Mononuclear cell (primary cell): Measurements from ENCODE around the gene IFNL2. TPM values are rescaled to one million over a fixed set of nuclear protein-coding genes. Genes with fewer than 3 reads are reported as not detected.

ENCODE experiments used
- H3K27me3 ChIP-seq: 2 replicates; pipeline ENCODE4 v1.6.0; 2011; ENCODE audit warnings: low read length, control low read depth; ENCODE audit not compliant: insufficient read depth
- H3K4me1 ChIP-seq: 2 replicates; pipeline ENCODE4 v1.5.1; 2011; ENCODE audit warnings: mild to moderate bottlenecking, low read length, control low read depth; ENCODE audit not compliant: insufficient read depth
- H3K4me3 ChIP-seq: 2 replicates; pipeline ENCODE4 v1.5.1; 2011; ENCODE audit warnings: mild to moderate bottlenecking, low read length, moderate library complexity
- H3K9me3 ChIP-seq: 2 replicates; pipeline ENCODE4 v1.5.1; 2011; ENCODE audit warnings: low read depth, mild to moderate bottlenecking, control low read depth, low read length
- total RNA-seq: library from RNA; depleted of rRNA; stranded (reverse); fragments of >200 nt; gene quantifications from one replicate; pipeline ENCODE4 v1.2.3, GENCODE V29; 2012

IFNL2 gene
- total RNA-seq, 1 donor = not detected

GRCh38 chr19:39314016-39314728 is 46.0 kb downstream of the IFNL2 start:
- Histone ChIP-seq H3K9me3 (no peaks in the 10 kb centered on the region), H3K4me1 (peaks cover 3% of the 10 kb centered on the region), H3K27me3 (no peaks in the 10 kb centered on the region), H3K4me3 (no peak overlapping the region)

DNA sequence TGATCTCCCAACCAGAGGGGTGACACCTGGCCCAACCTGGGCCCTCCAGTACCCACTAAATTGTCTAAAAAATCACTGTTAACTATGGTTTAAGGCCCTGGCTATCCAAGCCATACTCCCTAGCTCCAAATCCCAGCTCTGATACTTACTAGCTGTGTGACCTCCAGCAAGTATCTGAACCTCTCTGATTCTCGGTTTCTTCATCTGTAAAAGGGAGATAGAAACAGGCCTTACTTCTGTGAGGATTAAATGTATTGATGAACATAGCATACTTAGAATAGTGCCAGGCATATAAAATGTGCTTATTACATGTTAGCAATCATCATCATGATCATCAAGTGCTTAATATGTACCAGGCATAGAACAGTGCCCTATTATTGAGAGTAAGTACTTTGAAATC is 47.7 kb downstream of the IFNL2 start:
- no peaks in the 10 kb centered on the region for H3K27me3 ChIP-seq
- no peak overlapping the region for H3K4me3 ChIP-seq
- H3K4me1 ChIP-seq = peaks cover 4% of the 10 kb centered on the region
- H3K9me3 ChIP-seq = no peaks in the 10 kb centered on the region

DNA sequence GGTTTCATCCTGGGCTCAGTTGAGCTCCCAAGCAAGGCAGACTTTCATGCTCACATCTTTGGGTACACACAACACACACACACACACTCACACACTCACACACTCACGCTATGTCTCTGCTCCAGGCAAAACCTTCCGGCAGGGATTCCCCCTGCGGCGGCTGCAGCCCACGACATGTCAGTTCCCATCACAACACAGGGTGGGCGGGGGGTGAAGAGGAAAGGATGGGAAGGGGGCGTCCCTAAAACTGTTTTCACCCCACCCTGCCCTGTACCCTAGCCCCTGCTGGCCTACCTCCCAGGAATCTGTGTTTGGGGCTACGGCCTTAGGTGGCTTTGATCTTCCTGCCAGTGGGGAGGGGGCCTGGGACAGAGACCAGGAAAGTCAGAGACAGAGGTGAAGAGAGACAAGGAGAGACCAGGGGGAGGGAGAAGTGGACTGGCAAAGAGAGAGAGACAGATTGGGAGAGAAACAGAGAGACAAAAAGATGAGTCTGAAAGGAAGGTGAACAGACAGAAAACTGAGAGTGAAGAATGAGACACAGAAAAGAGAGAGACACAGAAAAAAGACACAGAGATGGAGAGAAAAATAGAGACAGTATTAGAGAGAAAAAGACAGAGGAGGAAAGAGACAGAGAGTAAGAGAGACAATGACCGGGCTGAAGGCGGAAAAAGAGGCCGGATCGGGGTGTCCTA is 48.6 kb downstream of the IFNL2 start:
- Histone ChIP-seq H3K4me1 (peaks cover 4% of the 10 kb centered on the region), H3K4me3 (no peak overlapping the region), H3K27me3 (no peaks in the 10 kb centered on the region), H3K9me3 (no peaks in the 10 kb centered on the region)

DNA sequence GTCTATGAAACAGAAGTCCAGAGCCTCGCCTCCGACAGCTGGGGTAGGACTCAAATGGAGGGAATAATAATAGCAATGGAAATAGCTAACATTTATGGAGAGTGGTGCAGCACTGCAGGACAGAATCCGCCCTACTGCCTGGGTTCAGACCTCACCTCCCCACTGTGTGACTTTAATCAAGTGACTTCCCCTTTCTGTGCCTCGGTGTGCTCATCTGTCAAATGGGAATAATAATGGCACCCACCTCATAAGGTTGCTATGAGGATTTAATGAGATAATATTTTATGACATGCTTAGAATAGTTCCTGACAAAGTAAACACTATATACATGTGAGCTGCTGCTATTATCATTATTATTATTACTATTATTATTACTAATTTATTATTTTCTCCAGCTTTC is 49.3 kb downstream of the IFNL2 start:
- Histone ChIP-seq H3K4me1 (peaks cover 4% of the 10 kb centered on the region), H3K4me3 (no peak overlapping the region), H3K9me3 (no peaks in the 10 kb centered on the region), H3K27me3 (no peaks in the 10 kb centered on the region)

DNA sequence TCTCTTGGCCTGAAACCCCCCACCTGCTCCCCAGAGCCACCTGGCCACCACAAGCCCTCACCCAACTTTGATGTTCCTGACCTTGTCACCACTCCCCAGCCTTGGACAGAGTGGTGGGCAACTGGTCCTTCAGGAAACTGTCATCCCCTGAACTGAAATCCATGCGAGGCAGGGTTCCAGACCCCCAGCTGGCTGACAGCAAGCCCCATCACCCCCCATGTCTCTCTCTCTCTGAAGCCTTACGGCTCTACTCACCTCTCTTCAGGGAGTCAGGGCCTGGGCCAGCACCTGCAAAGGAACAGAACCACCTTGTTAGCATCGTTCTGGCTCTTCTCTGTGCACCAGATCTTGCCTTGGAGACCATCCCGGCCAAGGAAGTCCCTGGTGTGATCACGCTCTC is 49.9 kb downstream of the IFNL2 start:
- H3K4me1 ChIP-seq = peaks cover 4% of the 10 kb centered on the region
- H3K4me3 ChIP-seq = no peak overlapping the region
- H3K9me3 ChIP-seq = no peaks in the 10 kb centered on the region
- H3K27me3 ChIP-seq = no peaks in the 10 kb centered on the region

- H3K4me3 ChIP-seq = no peak overlapping the region
- H3K27me3 ChIP-seq = no peaks in the 10 kb centered on the region
- peaks cover 4% of the 10 kb centered on the region for H3K4me1 ChIP-seq
- H3K9me3 ChIP-seq = no peaks in the 10 kb centered on the region
Measured at GRCh38 chr19:39318690-39319089, 50.5 kb downstream of the IFNL2 start.

GRCh38 chr19:39319098-39319891 is 51.1 kb downstream of the IFNL2 start:
- Histone ChIP-seq H3K4me1 (peaks cover 4% of the 10 kb centered on the region), H3K9me3 (no peaks in the 10 kb centered on the region), H3K4me3 (no peak overlapping the region), H3K27me3 (no peaks in the 10 kb centered on the region)

Other genes with a start within 250 kb of the IFNL2 start
- not detected for gene FBXO27, start 235.8 kb upstream of the IFNL2 start, total RNA-seq
- not detected for gene ACP7, start 184.0 kb upstream of the IFNL2 start, total RNA-seq
- gene PAK4, start 142.6 kb upstream of the IFNL2 start, total RNA-seq = 1.5 TPM
- gene NCCRP1, start 71.4 kb upstream of the IFNL2 start, total RNA-seq = not detected
- not detected for gene SYCN, start 64.1 kb upstream of the IFNL2 start, total RNA-seq
- gene IFNL3, start 23.4 kb upstream of the IFNL2 start, total RNA-seq = not detected
- 0.10 TPM for gene IFNL4, start 19.5 kb upstream of the IFNL2 start, total RNA-seq
- not detected for gene IFNL1, start 28.0 kb downstream of the IFNL2 start, total RNA-seq
- 1.8 TPM for gene LRFN1, start 52.5 kb downstream of the IFNL2 start, total RNA-seq
- gene GMFG, start 67.6 kb downstream of the IFNL2 start, total RNA-seq = 211 TPM
- 30.0 TPM for gene SAMD4B, start 74.0 kb downstream of the IFNL2 start, total RNA-seq
- gene PAF1, start 122.7 kb downstream of the IFNL2 start, total RNA-seq = 26.1 TPM
- 21.9 TPM for gene MED29, start 123.0 kb downstream of the IFNL2 start, total RNA-seq
- gene ZFP36, start 138.5 kb downstream of the IFNL2 start, total RNA-seq = 676 TPM
- gene PLEKHG2, start 144.3 kb downstream of the IFNL2 start, total RNA-seq = 21.5 TPM
- gene RPS16, start 167.6 kb downstream of the IFNL2 start, total RNA-seq = 71.4 TPM
- 124 TPM for gene SUPT5H, start 177.2 kb downstream of the IFNL2 start, total RNA-seq
- gene TIMM50, start 212.4 kb downstream of the IFNL2 start, total RNA-seq = 17.1 TPM
- not detected for gene DLL3, start 230.6 kb downstream of the IFNL2 start, total RNA-seq
- not detected for gene SELENOV, start 246.7 kb downstream of the IFNL2 start, total RNA-seq